WTC11 (cell line): ENCODE data around the gene MARS1.

Experiments used
- CDX4 ChIP-seq: fragments of 250-450 bp; sonication (Bioruptor Pico); IDR thresholded peaks from 2 replicates; pipeline ENCODE4 v1.9.0; 2021; ENCODE audit warnings: moderate library complexity, mild to moderate bottlenecking, inconsistent platforms, borderline replicate concordance
- CTCF ChIP-seq: fragments of 200-600 bp; IDR thresholded peaks from 2 replicates; pipeline ENCODE4 v1.8.0; 2022; ENCODE audit warnings: antibody characterized with exemption
- FOXJ3 ChIP-seq: sonication (generic); formaldehyde crosslinking; IDR thresholded peaks from 2 replicates; pipeline ENCODE4 v1.9.0; 2021; ENCODE audit warnings: missing genetic modification reagents, mild to moderate bottlenecking, borderline replicate concordance
- FOXK1 ChIP-seq: sonication (generic); formaldehyde crosslinking; IDR thresholded peaks from 2 replicates; pipeline ENCODE4 v1.8.0; 2022; ENCODE audit warnings: mild to moderate bottlenecking, moderate library complexity, missing genetic modification reagents
- JUN ChIP-seq: sonication (generic); formaldehyde crosslinking; IDR thresholded peaks from 2 replicates; pipeline ENCODE4 v1.8.0; 2023; ENCODE audit warnings: mild to moderate bottlenecking, missing genetic modification reagents
- NFYB ChIP-seq: sonication (generic); formaldehyde crosslinking; conservative IDR thresholded peaks from 2 replicates; pipeline ENCODE4 v1.8.0; 2022; ENCODE audit warnings: low read depth, missing genetic modification reagents
- ZNF423 ChIP-seq: fragments of 250-450 bp; sonication (Bioruptor Pico); IDR thresholded peaks from 2 replicates; pipeline ENCODE4 v2.1.2; 2022; ENCODE audit warnings: mild to moderate bottlenecking, moderate library complexity

GRCh38 chr12:57498132-57498502 lies 10.2 kb downstream of the MARS1 start:
- no peak for TF ChIP-seq FOXJ3 (CRISPR knock-in tag)
- TF ChIP-seq FOXK1 (CRISPR knock-in tag): no peak
- TF ChIP-seq CTCF: peak; percentile 16; the same call in 1 of the 2 replicates
- no peak for TF ChIP-seq CDX4 (CRISPR knock-in tag)
- no peak for TF ChIP-seq ZNF423 (CRISPR knock-in tag)
- no peak for TF ChIP-seq JUN (CRISPR knock-in tag)
- no peak for TF ChIP-seq NFYB (CRISPR knock-in tag)
